Mesendoderm (in vitro differentiated cells): ENCODE measurements around the gene TXNDC8.

Source experiments
- DNase-seq: peaks from one replicate; pipeline ENCODE4 v3.0.0; 2013
- H2AK5ac ChIP-seq: 2 replicates; pipeline ENCODE4 v1.6.1; 2013; ENCODE audit warnings: low read length, inconsistent platforms
- H2BK120ac ChIP-seq: 2 replicates; pipeline ENCODE4 v1.6.1; 2013; ENCODE audit warnings: low read depth, mild to moderate bottlenecking, low read length, moderate library complexity, mixed read lengths
- H2BK15ac ChIP-seq: replicated peaks from 2 replicates; pipeline ENCODE4 v1.6.1; 2013; ENCODE audit warnings: low read depth, mild to moderate bottlenecking, moderate library complexity
- H2BK5ac ChIP-seq: 2 replicates; pipeline ENCODE4 v1.6.1; 2013; ENCODE audit warnings: low read length, inconsistent platforms
- H3K18ac ChIP-seq: 2 replicates; pipeline ENCODE4 v1.6.1; 2013; ENCODE audit warnings: mild to moderate bottlenecking, low read length, mixed read lengths
- H3K23ac ChIP-seq: one replicate; pipeline ENCODE4 v1.6.1; 2013; ENCODE audit warnings: low read length
- H3K27ac ChIP-seq: 2 replicates; pipeline ENCODE4 v1.5.1; 2013; ENCODE audit warnings: low read depth, mild to moderate bottlenecking, inconsistent platforms, low read length, moderate library complexity
- H3K27me3 ChIP-seq: 2 replicates; pipeline ENCODE4 v1.6.1; 2013; ENCODE audit warnings: low read length, control low read depth, mild to moderate bottlenecking, inconsistent platforms; ENCODE audit not compliant: insufficient read depth, poor library complexity
- H3K36me3 ChIP-seq: 2 replicates; pipeline ENCODE4 v1.6.1; 2013; ENCODE audit warnings: low read length, inconsistent platforms; ENCODE audit not compliant: control insufficient read depth, insufficient read depth
- H3K4ac ChIP-seq: one replicate; pipeline ENCODE4 v1.6.1; 2013; ENCODE audit warnings: low read depth, mild to moderate bottlenecking, low read length, moderate library complexity
- H3K4me1 ChIP-seq: 2 replicates; pipeline ENCODE4 v1.6.1; 2013; ENCODE audit warnings: low read depth, low read length, inconsistent platforms; ENCODE audit not compliant: control insufficient read depth
- H3K4me2 ChIP-seq: 2 replicates; pipeline ENCODE4 v1.6.1; 2013; ENCODE audit warnings: low read length
- H3K4me3 ChIP-seq: 2 replicates; pipeline ENCODE4 v1.5.1; 2013; ENCODE audit warnings: mild to moderate bottlenecking, low read length
- H3K56ac ChIP-seq: one replicate; pipeline ENCODE4 v1.6.1; 2013; ENCODE audit warnings: low read length
- H3K79me1 ChIP-seq: 2 replicates; pipeline ENCODE4 v1.6.1; 2013; ENCODE audit warnings: low read length, inconsistent platforms
- H3K79me2 ChIP-seq: 2 replicates; pipeline ENCODE4 v1.6.1; 2013; ENCODE audit warnings: mild to moderate bottlenecking, low read length; ENCODE audit not compliant: control insufficient read depth, insufficient read depth
- H3K9ac ChIP-seq: 2 replicates; pipeline ENCODE4 v1.6.1; 2013; ENCODE audit warnings: low read length, inconsistent platforms
- H4K5ac ChIP-seq: one replicate; pipeline ENCODE4 v1.6.1; 2013; ENCODE audit warnings: low read length
- H4K8ac ChIP-seq: one replicate; pipeline ENCODE4 v1.6.1; 2013; ENCODE audit warnings: low read depth, mild to moderate bottlenecking, control low read depth, low read length, moderate library complexity
- WGBS: extraction: QIAGEN DNeasy Blood & Tissue Kit; methylation state at CpG from one replicate; pipeline ENCODE4 v1.1.7; 2013; ENCODE audit warnings: low lambda C conversion rate, missing lambda C conversion rate; ENCODE audit not compliant: insufficient coverage; ENCODE audit errors: extremely low coverage; 5-methylcytosine and 5-hydroxymethylcytosine counted together

The TXNDC8 gene

DNA sequence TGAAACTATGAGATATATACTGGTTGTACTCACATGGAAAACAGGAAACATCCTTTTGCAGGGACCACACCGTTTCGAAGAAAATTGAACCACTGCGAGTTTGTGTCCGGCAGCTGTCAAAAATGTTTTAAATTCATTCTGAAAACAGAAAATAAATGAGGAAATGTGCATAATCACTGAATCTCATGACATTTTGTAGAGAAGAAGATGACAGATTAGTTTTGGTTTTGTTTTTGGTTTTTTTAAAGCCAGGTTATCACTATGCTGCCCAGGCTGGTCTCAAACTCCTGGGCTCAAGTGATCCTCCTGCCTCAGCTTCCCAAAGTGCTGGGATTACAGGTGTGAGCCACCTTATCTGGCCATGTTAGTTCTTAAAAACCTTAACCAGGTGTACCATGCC, 3.5 kb downstream of the TXNDC8 start:
- Histone ChIP-seq H3K36me3 (no peaks in the 10 kb centered on the region), H3K56ac (no peak overlapping the region), H3K79me2 (no peaks in the 10 kb centered on the region), H2BK120ac (no peak overlapping the region), H4K8ac (no peak overlapping the region), H4K5ac (no peak overlapping the region), H2AK5ac (no peak overlapping the region), H3K79me1 (no peaks in the 10 kb centered on the region), H3K9ac (no peak overlapping the region), H3K27ac (no peak overlapping the region), H3K27me3 (no peaks in the 10 kb centered on the region), H3K4me1 (no peaks in the 10 kb centered on the region), H3K4ac (no peak overlapping the region), H3K4me2 (no peak overlapping the region), H2BK5ac (no peak overlapping the region), H3K18ac (no peak overlapping the region), H3K4me3 (no peak overlapping the region), H3K23ac (no peak overlapping the region), H2BK15ac (no peak overlapping the region)
- DNase-seq, result no peak
- WGBS, result no CpG with 5 or more reads among the region's 4 CpGs

DNA sequence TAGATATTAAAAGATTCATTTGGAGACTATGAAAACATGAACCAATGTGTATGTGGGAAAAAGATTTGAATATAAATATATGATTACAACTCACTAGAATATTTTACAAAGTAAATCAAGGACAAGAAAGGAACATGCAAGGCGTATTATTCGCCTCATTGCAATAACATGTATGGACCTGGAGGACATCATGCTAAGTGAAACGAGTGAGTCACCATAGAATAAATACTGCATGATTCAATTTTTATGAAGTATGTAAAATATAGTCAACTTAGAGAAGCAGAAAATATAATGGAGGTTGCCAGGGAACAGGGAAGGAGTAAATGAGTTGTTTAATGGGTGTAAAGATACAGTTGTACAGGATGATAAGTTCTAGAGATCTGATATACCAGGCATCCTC, 4.9 kb downstream of the TXNDC8 start:
- Histone ChIP-seq H2AK5ac (no peak overlapping the region), H4K8ac (no peak overlapping the region), H3K79me1 (no peaks in the 10 kb centered on the region), H2BK120ac (no peak overlapping the region), H3K4me2 (no peak overlapping the region), H3K79me2 (no peaks in the 10 kb centered on the region), H2BK15ac (no peak overlapping the region), H3K27me3 (no peaks in the 10 kb centered on the region), H4K5ac (no peak overlapping the region), H3K56ac (no peak overlapping the region), H3K18ac (no peak overlapping the region), H3K4ac (no peak overlapping the region), H3K4me1 (no peaks in the 10 kb centered on the region), H2BK5ac (no peak overlapping the region), H3K4me3 (no peak overlapping the region), H3K9ac (no peak overlapping the region), H3K36me3 (no peaks in the 10 kb centered on the region), H3K27ac (no peak overlapping the region), H3K23ac (no peak overlapping the region)
- WGBS, result no CpG with 5 or more reads among the region's 3 CpGs
- no peak for DNase-seq

DNA sequence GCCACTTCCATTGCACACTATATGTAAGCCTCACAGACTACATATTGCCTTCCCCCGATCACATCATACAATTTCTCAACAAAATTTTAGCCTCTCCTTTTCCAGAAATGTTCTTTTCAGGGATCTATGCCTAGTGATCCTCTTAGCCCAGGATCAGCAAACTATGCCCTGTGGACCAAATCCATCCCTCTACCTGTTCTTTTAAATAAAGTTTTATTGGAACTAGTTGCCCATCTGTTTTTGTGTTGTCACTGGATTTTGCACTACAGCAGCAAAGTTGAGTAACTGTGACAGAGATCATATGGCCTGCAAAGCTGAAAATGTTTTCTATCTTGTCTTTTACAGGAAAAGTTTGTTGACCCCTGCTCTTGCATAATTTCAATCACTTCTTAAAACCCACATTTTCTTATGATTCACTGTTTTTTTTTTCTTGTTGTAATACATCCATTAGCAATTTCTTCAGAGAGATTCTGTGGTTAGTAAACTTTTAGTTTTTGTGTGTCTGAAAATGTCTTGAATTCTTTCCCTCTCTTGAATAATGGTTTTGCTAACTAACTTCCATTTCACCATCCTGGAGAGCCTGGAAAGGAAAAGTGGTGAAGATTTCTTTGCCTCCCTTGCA, 7.1 kb downstream of the TXNDC8 start:
- Histone ChIP-seq H3K79me1 (no peaks in the 10 kb centered on the region), H3K56ac (no peak overlapping the region), H3K4me3 (no peak overlapping the region), H3K4ac (no peak overlapping the region), H2BK5ac (no peak overlapping the region), H3K18ac (no peak overlapping the region), H3K4me2 (no peak overlapping the region), H3K36me3 (no peaks in the 10 kb centered on the region), H3K79me2 (no peaks in the 10 kb centered on the region), H4K5ac (no peak overlapping the region), H2BK15ac (no peak overlapping the region), H2BK120ac (no peak overlapping the region), H2AK5ac (no peak overlapping the region), H3K4me1 (no peaks in the 10 kb centered on the region), H4K8ac (no peak overlapping the region), H3K27me3 (no peaks in the 10 kb centered on the region), H3K27ac (no peak overlapping the region), H3K23ac (no peak overlapping the region), H3K9ac (no peak overlapping the region)
- no peak for DNase-seq
- 100% methylated on average over 1 of the region's 1 CpG for WGBS

DNA sequence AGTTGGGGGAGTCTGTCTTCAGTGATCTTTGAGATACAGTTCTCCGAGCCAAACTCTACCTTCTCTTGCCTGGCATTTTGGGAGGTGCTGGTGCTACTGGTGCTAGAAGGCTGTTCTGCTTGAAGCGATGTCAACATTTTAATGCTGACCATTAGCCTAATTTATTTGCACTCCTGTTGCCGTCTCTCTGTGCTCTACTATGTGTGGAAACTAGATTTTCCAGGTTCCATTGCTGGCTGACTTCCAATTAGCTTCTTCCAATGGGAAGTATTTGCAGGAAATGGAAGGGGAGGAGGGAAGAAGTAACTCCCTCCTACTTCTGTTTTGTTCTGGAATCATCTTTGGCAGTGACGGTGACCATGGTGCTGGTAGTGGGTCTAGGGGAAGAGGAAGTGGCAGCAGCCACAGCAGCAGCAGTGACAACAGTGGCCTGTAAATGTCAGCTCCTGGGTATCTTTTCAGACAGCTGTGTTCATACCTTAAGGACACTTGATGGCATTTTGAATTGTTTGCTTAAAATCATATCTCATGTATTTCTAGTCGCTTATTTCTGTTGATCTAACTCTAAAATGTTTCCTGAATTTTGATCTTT, 7.9 kb downstream of the TXNDC8 start:
- no peak overlapping the region for H2AK5ac ChIP-seq
- no peak overlapping the region for H3K18ac ChIP-seq
- H4K5ac ChIP-seq, result no peak overlapping the region
- H3K4me1 ChIP-seq, result no peaks in the 10 kb centered on the region
- no peak overlapping the region for H3K9ac ChIP-seq
- no peak overlapping the region for H3K56ac ChIP-seq
- no peak overlapping the region for H3K4ac ChIP-seq
- no peak overlapping the region for H3K27ac ChIP-seq
- H2BK15ac ChIP-seq, result no peak overlapping the region
- DNase-seq, result no peak
- H3K79me2 ChIP-seq, result no peaks in the 10 kb centered on the region
- no peaks in the 10 kb centered on the region for H3K36me3 ChIP-seq
- H3K4me2 ChIP-seq, result no peak overlapping the region
- H2BK5ac ChIP-seq, result no peak overlapping the region
- H3K23ac ChIP-seq, result no peak overlapping the region
- H2BK120ac ChIP-seq, result no peak overlapping the region
- no CpG with 5 or more reads among the region's 5 CpGs for whole genome bisulfite sequencing
- no peaks in the 10 kb centered on the region for H3K79me1 ChIP-seq
- no peak overlapping the region for H3K4me3 ChIP-seq
- H3K27me3 ChIP-seq, result no peaks in the 10 kb centered on the region
- H4K8ac ChIP-seq, result no peak overlapping the region

DNA sequence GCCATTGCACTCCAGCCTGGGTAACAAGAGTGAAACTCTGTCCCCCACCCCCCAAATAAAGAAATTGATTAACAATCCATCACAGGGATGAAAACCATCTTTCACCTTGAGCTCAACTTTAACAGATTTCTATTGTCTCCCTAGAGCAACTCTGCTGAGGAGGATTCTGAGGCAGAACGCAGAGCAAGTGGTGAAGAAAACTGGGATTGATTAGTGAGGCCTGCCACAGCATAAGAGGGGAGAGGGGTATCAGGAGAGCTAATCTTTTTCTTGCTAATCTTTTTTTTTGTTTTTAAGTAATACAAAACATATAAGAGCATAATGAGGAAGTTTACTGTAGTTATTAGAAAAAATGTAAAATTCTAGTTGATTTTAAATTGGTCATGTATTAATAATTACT, 8.9 kb downstream of the TXNDC8 start:
- Histone ChIP-seq H3K27ac (no peak overlapping the region), H4K5ac (no peak overlapping the region), H3K4me2 (no peak overlapping the region), H3K27me3 (no peaks in the 10 kb centered on the region), H2BK5ac (no peak overlapping the region), H3K79me2 (no peaks in the 10 kb centered on the region), H3K79me1 (no peaks in the 10 kb centered on the region), H3K23ac (no peak overlapping the region), H2BK120ac (no peak overlapping the region), H2BK15ac (no peak overlapping the region), H3K4me3 (no peak overlapping the region), H3K36me3 (no peaks in the 10 kb centered on the region), H3K56ac (no peak overlapping the region), H4K8ac (no peak overlapping the region), H3K9ac (no peak overlapping the region), H3K4ac (no peak overlapping the region), H3K18ac (no peak overlapping the region), H3K4me1 (no peaks in the 10 kb centered on the region), H2AK5ac (no peak overlapping the region)
- WGBS, result no CpG with 5 or more reads among the region's 1 CpG
- no peak for DNase-seq

DNA sequence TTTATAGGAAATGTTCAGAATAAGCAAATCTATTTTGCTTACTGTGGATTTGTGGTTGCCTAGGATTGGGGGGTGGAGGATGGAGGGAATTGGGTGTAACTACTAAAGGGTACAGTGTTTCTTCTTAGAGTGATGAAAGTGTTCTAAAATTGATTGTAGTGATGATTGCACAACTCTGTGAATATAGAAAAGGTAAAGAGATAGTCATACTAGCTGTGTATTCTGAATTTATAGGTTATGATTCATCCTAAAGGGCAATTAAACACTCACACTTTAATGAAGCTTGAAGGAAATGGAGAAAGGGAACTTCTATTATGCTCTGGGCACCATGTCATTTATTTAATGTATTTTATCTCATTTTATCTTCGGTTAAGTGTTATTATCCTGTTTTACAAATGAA, 9.9 kb downstream of the TXNDC8 start:
- no peak overlapping the region for H3K4me3 ChIP-seq
- H4K8ac ChIP-seq, result no peak overlapping the region
- no peak overlapping the region for H3K23ac ChIP-seq
- no peak overlapping the region for H2BK5ac ChIP-seq
- H2BK120ac ChIP-seq, result no peak overlapping the region
- H3K4ac ChIP-seq, result no peak overlapping the region
- H3K36me3 ChIP-seq, result no peaks in the 10 kb centered on the region
- H4K5ac ChIP-seq, result no peak overlapping the region
- H3K9ac ChIP-seq, result no peak overlapping the region
- no peak overlapping the region for H2AK5ac ChIP-seq
- no peak overlapping the region for H2BK15ac ChIP-seq
- no peaks in the 10 kb centered on the region for H3K79me1 ChIP-seq
- H3K18ac ChIP-seq, result no peak overlapping the region
- no peak for DNase-seq
- no CpG with 5 or more reads among the region's 1 CpG for WGBS
- no peaks in the 10 kb centered on the region for H3K27me3 ChIP-seq
- no peak overlapping the region for H3K27ac ChIP-seq
- H3K4me2 ChIP-seq, result no peak overlapping the region
- no peaks in the 10 kb centered on the region for H3K4me1 ChIP-seq
- H3K79me2 ChIP-seq, result no peaks in the 10 kb centered on the region
- H3K56ac ChIP-seq, result no peak overlapping the region
